ENCODE data around the gene CYP4B1. TPM values are rescaled to one million over a fixed set of nuclear protein-coding genes. Genes with fewer than 3 reads are reported as not detected.

Gene CYP4B1
- total RNA-seq, 1 experiment from 2014 or later = 3.5 TPM

- POLR2A ChIA-PET (ENCODE audit: unreplicated experiment) = no interaction called here
- no peaks in the 10 kb centered on the region for H3K9me2 ChIP-seq (ENCODE audit: insufficient read depth)
- peaks cover 17% of the 10 kb centered on the region for H3K4me1 ChIP-seq (replicated peaks; ENCODE audit: insufficient read depth)
- no peak for DNase-seq
- H4K20me1 ChIP-seq (ENCODE audit: insufficient read depth) = no peaks in the 10 kb centered on the region
- no peak for TF ChIP-seq CTCF (conservative IDR thresholded peaks at IDR 0.05)
- no peak for TF ChIP-seq EZH2 (IDR thresholded peaks at IDR 0.05; ENCODE audit: low read depth)
- intact Hi-C loops (cut with micrococcal nuclease; ENCODE audit: unreplicated experiment) = no loop called here
- no peaks in the 10 kb centered on the region for H3K79me2 ChIP-seq (ENCODE audit: low read depth)
- H3K4me3 ChIP-seq = no peak overlapping the region
- no peaks in the 10 kb centered on the region for H3K36me3 ChIP-seq (ENCODE audit: low read depth)
- peaks cover 6% of the 10 kb centered on the region; the same call in 1 of the 2 replicates for H3K9me3 ChIP-seq (ENCODE audit: insufficient read depth, low read depth)
- no peak overlapping the region for H2AFZ ChIP-seq
- BruUV-seq (replicated peaks) = no TSS peak
- CTCF ChIA-PET = no interaction called here
- no peaks in the 10 kb centered on the region for H3K27me3 ChIP-seq (ENCODE audit: insufficient read depth, low read depth)
- H3K27ac ChIP-seq = no peak overlapping the region
- no peak overlapping the region for H3K4me2 ChIP-seq
- H3F3A ChIP-seq (ENCODE audit: insufficient read depth, low read depth) = peaks cover 9% of the 10 kb centered on the region; the same call in 1 of the 2 replicates
Measured at GRCh38 chr1:46811053-46811452, 12.2 kb downstream of the CYP4B1 start.

GRCh38 chr1:46812065-46812963, 13.5 kb downstream of the CYP4B1 start:
- POLR2A ChIA-PET (ENCODE audit: unreplicated experiment) = no interaction called here
- TF ChIP-seq EZH2 (IDR thresholded peaks at IDR 0.05; ENCODE audit: low read depth) = no peak
- no peak for TF ChIP-seq CTCF (conservative IDR thresholded peaks at IDR 0.05)
- H3K4me2 ChIP-seq = no peak overlapping the region
- CTCF ChIA-PET = no interaction called here
- no peaks in the 10 kb centered on the region for H3K27me3 ChIP-seq (ENCODE audit: insufficient read depth, low read depth)
- H3K79me2 ChIP-seq (ENCODE audit: low read depth) = no peaks in the 10 kb centered on the region
- peaks cover 6% of the 10 kb centered on the region; the same call in 1 of the 2 replicates for H3K9me3 ChIP-seq (ENCODE audit: insufficient read depth, low read depth)
- no peaks in the 10 kb centered on the region for H4K20me1 ChIP-seq (ENCODE audit: insufficient read depth)
- peaks cover 4% of the 10 kb centered on the region; the same call in 1 of the 2 replicates for H3K4me1 ChIP-seq (replicated peaks; ENCODE audit: insufficient read depth)
- no peak overlapping the region for H3K27ac ChIP-seq
- intact Hi-C loops (cut with micrococcal nuclease; ENCODE audit: unreplicated experiment) = no loop called here
- no peaks in the 10 kb centered on the region for H3K36me3 ChIP-seq (ENCODE audit: low read depth)
- DNase-seq = no peak
- no peak overlapping the region for H2AFZ ChIP-seq
- no peaks in the 10 kb centered on the region for H3K9me2 ChIP-seq (ENCODE audit: insufficient read depth)
- peaks cover 5% of the 10 kb centered on the region; the same call in 1 of the 2 replicates for H3F3A ChIP-seq (ENCODE audit: insufficient read depth, low read depth)
- BruUV-seq (replicated peaks) = no TSS peak
- no peak overlapping the region for H3K4me3 ChIP-seq

- Histone ChIP-seq H3K27me3 (ENCODE audit: insufficient read depth, low read depth) (no peaks in the 10 kb centered on the region), H3K79me2 (ENCODE audit: low read depth) (no peaks in the 10 kb centered on the region), H3F3A (ENCODE audit: insufficient read depth, low read depth) (no peaks in the 10 kb centered on the region), H2AFZ (no peak overlapping the region), H3K4me2 (no peak overlapping the region), H3K4me1 (replicated peaks; ENCODE audit: insufficient read depth) (no peaks in the 10 kb centered on the region), H3K9me3 (ENCODE audit: insufficient read depth, low read depth) (peaks cover 6% of the 10 kb centered on the region; the same call in 1 of the 2 replicates), H3K9me2 (ENCODE audit: insufficient read depth) (no peaks in the 10 kb centered on the region), H3K27ac (no peak overlapping the region), H4K20me1 (ENCODE audit: insufficient read depth) (no peaks in the 10 kb centered on the region), H3K4me3 (no peak overlapping the region), H3K36me3 (ENCODE audit: low read depth) (no peaks in the 10 kb centered on the region)
- intact Hi-C loops (cut with micrococcal nuclease; ENCODE audit: unreplicated experiment) = no loop called here
- ChIA-PET POLR2A (ENCODE audit: unreplicated experiment) (no interaction called here), CTCF (no interaction called here)
- no peak for DNase-seq
- BruUV-seq (replicated peaks) = no TSS peak
- no peak for TF ChIP-seq EZH2 (IDR thresholded peaks at IDR 0.05; ENCODE audit: low read depth)
Measured at GRCh38 chr1:46812996-46813857, 14.4 kb downstream of the CYP4B1 start.

Data from PC-9 (cell line).